HG03196 (cell line): ENCODE data around the gene ZYX.
"Not testable (repeated sequence)": the region's sequence is repeated elsewhere in the genome, so short reads cannot be mapped to it uniquely, and the experiment has no call there.

Experiments
- ATAC-seq: cut with Tn5 transposase; IDR thresholded peaks from one replicate; pipeline ENCODE4 v1.9.1; 2021; ENCODE audit not compliant: unreplicated experiment

Gene ZYX

DNA sequence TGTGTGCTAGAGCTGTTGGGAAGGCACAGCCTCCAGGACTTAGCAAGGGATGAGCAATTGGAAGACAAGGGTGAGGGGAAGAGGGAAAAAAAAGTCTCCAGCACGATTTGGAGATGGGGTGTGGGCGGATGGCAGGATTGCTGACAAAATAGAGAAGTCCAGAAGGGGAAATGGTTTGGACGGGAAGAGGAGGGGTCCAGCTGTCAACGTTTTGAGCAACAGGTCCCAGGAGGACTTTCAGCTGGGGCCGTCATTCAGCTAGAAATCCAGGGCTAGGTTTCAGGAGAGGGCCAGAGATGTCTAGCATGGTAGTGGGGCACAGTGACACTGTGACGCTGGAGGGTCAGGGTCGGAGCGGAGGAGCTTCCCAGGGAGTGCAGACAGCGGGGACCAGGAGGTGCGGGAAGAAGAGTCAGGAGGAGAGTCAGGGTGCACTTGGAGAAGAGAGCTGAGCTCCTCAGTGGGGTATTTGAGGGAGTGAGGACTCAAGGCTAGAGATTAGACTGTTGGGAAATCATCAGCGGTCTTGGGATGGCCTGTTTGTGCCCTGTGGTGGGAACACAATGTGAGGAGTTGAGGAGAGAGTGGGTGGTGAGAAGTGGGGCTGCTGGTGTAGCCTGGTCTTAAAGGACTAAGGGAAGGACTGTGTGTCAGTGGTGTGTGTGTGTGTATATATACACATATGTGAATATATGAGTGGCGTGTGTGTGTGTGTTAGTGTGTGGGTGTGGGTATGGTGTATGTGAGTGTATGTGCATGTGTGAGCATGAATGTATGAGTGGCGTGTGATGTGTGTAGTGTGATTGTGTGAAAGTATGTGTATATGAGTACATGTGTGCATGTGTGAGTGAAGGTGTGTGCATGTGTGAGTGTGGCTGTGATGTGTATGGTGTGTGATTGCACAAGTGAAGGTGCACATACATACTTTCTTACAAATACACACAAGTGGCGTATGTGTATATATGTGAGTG, 3.8 kb downstream of the ZYX start:
- no peak for ATAC-seq

DNA sequence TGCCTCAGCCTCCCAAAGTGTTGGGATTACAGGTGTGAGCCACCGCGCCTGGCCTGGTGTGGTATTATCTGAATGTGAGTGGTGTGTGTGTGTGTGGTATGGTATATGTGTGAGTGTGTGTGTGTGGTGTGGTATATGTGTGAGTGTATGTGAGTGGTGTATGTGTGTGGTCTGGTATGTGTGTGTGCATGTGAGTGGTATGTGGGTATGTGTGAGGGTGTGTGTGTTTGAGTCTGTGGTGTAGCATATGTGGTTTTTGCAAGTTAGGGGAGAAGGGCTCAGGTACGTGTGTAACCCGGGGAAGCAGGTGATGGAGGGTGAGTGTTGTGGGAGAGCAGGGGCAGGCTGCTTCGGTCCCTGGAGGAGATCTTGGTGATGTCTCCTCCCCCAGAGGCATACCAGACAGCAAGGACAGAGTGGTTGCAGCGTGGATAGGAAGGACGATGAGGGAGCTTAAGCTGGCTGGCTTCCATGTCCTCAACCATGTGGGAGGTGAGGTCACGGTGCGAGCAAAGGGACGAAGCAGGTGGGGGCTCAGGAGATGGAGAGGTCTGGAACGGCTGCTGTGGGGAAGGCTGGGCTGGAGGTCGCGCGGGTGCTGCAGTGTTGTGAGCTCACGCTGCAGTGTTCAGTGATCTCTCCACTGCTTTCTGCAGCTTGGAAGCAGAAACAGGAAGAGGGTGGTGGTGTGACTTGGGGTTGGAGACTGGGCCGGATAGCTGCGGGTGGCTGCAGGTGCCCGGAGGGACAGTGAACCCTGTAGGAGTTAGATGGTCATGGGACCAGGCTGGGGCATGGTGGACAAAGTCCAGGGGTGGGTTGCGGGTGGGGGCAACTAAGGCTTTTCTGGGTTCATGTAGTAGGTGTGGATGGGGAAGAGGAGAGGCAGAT, 5.0 kb downstream of the ZYX start:
- ATAC-seq, result no peak

DNA sequence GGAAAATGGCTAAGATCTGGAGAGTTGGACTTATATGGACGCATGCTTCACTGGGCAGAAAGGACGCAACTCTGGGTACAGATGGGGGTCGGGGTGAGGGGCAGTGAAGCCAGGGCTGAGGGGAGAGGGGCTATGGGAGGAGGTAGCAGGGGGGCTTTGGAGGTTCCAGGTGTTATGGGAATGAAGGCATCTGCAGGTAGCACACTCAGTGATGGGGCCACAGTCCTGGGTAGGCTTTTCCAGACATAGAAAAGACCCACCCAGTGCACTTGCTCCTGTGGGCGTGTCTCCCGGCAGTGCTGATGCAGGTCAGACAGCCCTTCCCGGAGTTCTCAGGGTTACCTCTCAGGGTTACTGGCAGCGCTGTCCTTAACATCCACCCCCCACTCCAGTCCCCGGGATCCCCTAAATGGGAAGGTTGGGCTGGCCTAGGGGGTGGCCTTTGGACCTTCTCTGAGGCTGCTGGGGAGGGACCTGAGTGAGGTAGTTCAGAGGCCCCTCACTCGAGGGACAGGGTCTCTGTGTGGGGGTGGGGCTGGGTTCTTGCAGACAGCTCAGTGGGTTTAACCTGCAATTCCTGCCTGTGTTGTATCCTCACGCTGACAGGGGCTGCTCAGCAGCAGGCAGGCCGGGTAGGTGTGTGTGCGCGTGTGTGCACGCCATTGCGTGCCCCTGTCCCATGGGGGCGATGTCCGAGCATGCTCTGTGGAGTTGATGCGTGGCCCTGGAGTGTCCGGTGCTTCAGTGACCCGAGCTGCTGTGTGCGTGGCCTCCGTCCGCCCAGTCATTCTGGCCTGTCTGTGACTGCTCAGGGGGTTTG, 6.2 kb downstream of the ZYX start:
- no peak for ATAC-seq

DNA sequence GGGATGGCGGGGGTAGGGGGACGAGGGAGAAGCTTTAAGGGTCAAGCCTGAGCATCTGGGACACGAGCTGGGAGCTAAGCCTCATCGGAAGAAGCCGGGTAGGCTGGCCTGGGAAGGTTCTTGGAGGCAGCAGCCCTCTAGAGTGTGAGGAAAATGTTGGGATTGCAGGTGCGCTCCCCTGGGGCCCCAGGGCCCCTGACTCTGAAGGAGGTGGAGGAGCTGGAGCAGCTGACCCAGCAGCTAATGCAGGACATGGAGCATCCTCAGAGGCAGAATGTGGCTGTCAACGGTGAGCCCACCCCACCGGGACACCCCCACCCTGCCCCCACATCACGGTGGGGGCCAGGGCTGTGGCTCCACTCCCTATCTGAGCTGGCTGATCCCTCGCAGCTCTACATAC, 6.9 kb downstream of the ZYX start:
- no peak for ATAC-seq

DNA sequence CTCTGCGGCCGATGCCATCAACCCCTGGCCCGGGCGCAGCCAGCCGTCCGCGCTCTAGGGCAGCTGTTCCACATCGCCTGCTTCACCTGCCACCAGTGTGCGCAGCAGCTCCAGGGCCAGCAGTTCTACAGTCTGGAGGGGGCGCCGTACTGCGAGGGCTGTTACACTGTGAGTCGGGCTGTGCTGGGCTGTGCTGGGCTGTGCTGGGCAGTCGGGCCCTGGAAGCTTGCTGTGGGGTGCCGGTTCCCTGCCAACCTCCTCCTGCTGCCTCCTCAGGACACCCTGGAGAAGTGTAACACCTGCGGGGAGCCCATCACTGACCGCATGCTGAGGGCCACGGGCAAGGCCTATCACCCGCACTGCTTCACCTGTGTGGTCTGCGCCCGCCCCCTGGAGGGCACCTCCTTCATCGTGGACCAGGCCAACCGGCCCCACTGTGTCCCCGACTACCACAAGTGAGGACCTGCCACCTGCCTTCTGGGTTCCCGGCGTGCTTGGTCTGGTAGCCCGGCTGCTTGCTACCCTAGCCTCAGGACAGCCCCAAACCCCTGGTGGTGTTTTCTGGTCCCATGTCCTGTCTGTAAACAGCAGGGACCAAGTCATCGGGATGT, 7.5 kb downstream of the ZYX start:
- no peak for ATAC-seq

DNA sequence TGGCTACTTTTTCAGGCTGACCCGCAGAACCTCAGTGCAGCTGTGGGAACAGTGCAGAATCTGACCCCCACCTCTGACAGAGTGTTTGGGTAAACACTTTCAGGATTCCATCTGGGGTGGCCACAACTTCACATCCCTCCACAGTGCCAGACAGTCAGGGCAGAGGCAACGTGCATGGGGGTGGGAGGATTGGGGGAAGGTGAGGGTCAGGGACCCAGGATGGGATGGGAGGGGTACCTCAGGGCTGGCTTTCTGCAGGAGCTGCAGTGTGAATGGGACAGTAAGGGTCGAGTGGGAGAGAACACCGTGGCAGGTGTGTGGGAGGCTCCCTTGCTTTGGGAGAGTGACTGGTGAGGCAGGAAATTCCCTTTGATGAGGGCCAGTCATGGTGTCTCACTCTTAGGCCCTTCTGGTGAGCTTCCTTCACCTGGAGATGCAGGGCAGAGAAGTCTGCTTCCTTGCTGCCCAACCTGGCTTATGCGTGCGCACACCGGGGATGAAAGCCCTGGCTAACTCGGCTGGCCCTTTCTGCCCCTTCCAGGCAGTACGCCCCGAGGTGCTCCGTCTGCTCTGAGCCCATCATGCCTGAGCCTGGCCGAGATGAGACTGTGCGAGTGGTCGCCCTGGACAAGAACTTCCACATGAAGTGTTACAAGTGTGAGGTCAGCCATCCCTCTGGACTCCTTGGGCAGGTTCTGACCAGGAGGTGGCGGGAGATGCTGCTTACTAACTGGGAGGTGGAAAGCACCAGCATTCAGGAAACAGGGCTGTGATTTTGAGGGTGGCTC, 8.4 kb downstream of the ZYX start:
- ATAC-seq, result no peak

DNA sequence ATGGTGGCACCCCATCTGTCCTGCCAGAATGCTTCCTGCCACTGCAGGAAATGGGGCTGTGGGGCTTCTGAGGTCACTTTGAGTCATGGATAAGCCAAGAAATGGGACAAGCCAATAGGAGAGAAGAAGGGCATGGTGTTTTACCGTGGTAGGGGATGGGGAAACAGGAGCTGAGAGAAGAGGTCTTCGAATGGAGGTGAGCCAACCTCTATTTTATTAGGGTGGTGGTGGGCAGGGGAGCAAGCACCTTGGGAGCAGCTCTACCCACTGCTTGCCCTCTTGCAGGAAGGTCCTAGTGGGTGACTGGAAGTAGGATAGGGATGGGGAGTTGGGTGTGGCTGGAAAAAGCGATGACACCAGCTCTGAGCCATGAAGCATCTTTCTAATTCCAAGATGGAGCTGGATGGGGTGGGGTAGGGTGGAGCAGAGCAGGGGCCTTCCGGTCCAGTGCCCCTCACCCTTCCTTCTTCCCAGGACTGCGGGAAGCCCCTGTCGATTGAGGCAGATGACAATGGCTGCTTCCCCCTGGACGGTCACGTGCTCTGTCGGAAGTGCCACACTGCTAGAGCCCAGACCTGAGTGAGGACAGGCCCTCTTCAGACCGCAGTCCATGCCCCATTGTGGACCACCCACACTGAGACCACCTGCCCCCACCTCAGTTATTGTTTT, 9.1 kb downstream of the ZYX start:
- no peak for ATAC-seq

- ATAC-seq, result no peak
Observed at GRCh38 chr7:143390773-143391317, 9.7 kb downstream of the ZYX start.

- no peak for ATAC-seq
Observed at GRCh38 chr7:143391462-143392404, 10.6 kb downstream of the ZYX start.

- not testable (repeated sequence) for ATAC-seq
Observed at GRCh38 chr7:143392427-143392826, 11.3 kb downstream of the ZYX start.

- no peak for ATAC-seq
Observed at GRCh38 chr7:143392875-143393266, 11.7 kb downstream of the ZYX start.

- no peak for ATAC-seq
Observed at GRCh38 chr7:143393267-143394041, 12.3 kb downstream of the ZYX start.

- ATAC-seq, result no peak
Observed at GRCh38 chr7:143394068-143394467, 12.9 kb downstream of the ZYX start.

DNA sequence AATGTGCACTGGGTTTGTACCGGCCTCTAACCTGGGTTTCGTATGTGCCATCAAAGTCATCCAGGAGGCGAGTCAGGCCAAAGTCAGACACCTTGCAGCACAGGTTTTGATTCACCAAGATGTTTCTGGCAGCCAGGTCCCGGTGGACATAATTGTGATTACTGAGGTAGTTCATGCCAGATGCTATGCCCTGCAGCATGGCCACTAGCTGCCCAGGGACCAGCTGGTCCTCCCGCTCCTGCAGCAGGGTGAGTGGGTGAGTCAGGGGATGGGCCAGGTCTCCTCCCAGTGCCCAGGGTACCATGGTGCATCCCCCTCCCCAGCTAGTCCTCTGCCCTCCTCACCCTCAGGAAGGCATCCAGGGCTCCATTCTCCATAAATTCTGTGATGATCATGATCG, 13.6 kb downstream of the ZYX start:
- no peak for ATAC-seq

DNA sequence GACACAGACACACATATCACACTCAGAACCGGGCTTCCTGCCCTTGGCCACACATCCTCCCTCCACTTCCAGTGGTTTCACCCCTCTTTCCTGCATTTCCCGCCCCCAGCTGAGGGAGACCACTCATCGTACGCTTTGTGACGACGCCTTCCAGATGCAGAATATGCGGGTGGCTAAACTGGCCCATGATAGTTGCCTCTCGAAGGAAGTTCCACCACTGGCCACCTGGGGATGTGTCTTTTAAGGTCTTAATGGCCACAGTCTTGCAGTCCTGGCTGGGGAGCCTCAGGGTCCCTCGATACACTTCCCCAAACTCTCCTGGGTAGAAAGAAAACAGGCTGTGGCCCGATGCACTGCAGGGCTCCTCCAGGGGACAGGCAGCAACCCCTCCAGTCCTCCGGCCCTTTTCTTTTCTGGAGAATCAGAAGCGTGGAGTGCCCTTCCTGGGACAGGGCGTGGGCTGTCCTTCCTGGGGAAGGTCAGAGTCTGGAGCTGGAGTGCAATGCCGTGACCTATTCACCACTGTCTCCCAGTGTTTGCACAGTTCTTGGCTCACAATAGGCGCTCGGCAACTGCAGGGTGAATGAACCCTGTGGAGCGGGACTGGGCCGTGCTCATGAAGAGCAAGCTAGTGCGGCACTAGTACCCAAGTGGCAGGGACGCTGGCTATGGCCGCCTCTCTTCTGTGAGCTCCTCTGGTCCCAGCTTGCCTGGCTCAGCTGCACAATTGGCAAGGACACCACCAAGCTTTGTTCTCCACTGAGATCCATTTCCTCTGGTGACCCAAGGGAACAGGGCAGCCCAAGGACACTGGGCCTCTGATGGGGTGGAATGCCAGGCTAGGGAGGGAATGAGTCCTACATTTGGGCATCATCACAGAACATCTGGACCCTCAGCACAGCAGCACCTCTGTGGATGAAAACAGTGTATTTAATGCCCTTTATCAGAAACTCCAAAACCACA, 14.3 kb downstream of the ZYX start:
- ATAC-seq, result no peak

- ATAC-seq, result no peak
Observed at GRCh38 chr7:143396182-143396581, 15.0 kb downstream of the ZYX start.
